Panc1 (cell line): ENCODE results near the gene MCF2L. TPM values are rescaled to one million over a fixed set of nuclear protein-coding genes. Genes with fewer than 3 reads are reported as not detected.

Source experiments
- ATAC-seq: fragments of 200-7000 bp; cut with Tn5 transposase; 2 replicates; pipeline ENCODE4 v1.9.1; 2020; ENCODE audit warnings: mild to moderate bottlenecking, moderate library complexity
- BruUV-seq: library from RNA; stranded (reverse); fragments of 400-500 nt; replicated peaks from 2 replicates; lab custom pipeline; 2021; lab: Mats Ljungman, UMichigan
- CTCF ChIA-PET: fragments of 300-600 bp; sonication (Branson Sonifier 250); formaldehyde crosslinking; loops from one replicate; lab custom pipeline; 2022; ENCODE audit warnings: antibody characterized with exemption; lab: Charles Lee
- POLR2A ChIA-PET: fragments of 300-600 bp; sonication (Branson Sonifier 250); formaldehyde crosslinking; loops from one replicate; lab custom pipeline; 2022; ENCODE audit warnings: antibody characterized with exemption; lab: Charles Lee
- DNase-seq: peaks from one replicate; pipeline ENCODE4 v3.0.0-alpha.2; 2010; ENCODE audit warnings: low read depth, low spot score
- H3K27ac ChIP-seq: 2 replicates; pipeline ENCODE4 v1.5.1; 2011; ENCODE audit warnings: mild to moderate bottlenecking, low read length, inconsistent platforms
- H3K27me3 ChIP-seq: fragments of 200-500 bp; sonication (Bioruptor generic); 2 replicates; pipeline ENCODE4 v1.6.0; 2014; ENCODE audit warnings: low read length, inconsistent platforms; ENCODE audit not compliant: control insufficient read depth, insufficient read depth
- H3K36me3 ChIP-seq: fragments of 200-500 bp; sonication (Bioruptor generic); 2 replicates; pipeline ENCODE4 v1.5.1; 2014; ENCODE audit warnings: inconsistent platforms, mild to moderate bottlenecking, low read length, moderate library complexity; ENCODE audit not compliant: control insufficient read depth, insufficient read depth
- H3K4me1 ChIP-seq: 2 replicates; pipeline ENCODE4 v1.5.1; 2011; ENCODE audit warnings: inconsistent platforms, mild to moderate bottlenecking, low read length, moderate library complexity; ENCODE audit not compliant: control insufficient read depth, insufficient read depth
- H3K4me3 ChIP-seq, 2 experiments: 2 replicates each; pipeline ENCODE4 v1.5.1; 2011 to 2012; ENCODE audit warnings: low read depth in 2 of 2, low read length in 2 of 2, mild to moderate bottlenecking in 2 of 2, inconsistent platforms in 1 of 2, moderate library complexity in 1 of 2
- H3K9me3 ChIP-seq: fragments of 200-500 bp; sonication (Bioruptor generic); 2 replicates; pipeline ENCODE4 v1.5.1; 2014; ENCODE audit warnings: low read depth, mild to moderate bottlenecking, inconsistent platforms, low read length, moderate library complexity; ENCODE audit not compliant: control insufficient read depth, insufficient read depth
- CTCF ChIP-seq: fragments of 450-650 bp; IDR thresholded peaks from 2 replicates; pipeline ENCODE4 v1.5.1; 2017; ENCODE audit warnings: mild to moderate bottlenecking
- POLR2AphosphoS5 ChIP-seq: IDR thresholded peaks from 2 replicates; pipeline ENCODE4 v1.6.1; 2012; ENCODE audit warnings: mild to moderate bottlenecking, low read depth, low read length, moderate library complexity
- REST ChIP-seq, 2 experiments: IDR thresholded peaks; 2 replicates each; pipeline ENCODE4 v1.6.1; 2011 to 2012; ENCODE audit warnings: low read depth in 2 of 2, control low read depth in 1 of 2, low read length in 1 of 2, mild to moderate bottlenecking in 1 of 2, moderate library complexity in 1 of 2; ENCODE audit not compliant: insufficient read depth in 1 of 2
- SIN3A ChIP-seq: IDR thresholded peaks from 2 replicates; pipeline ENCODE4 v1.6.1; 2012; ENCODE audit warnings: low read depth, mild to moderate bottlenecking, low read length, moderate library complexity, borderline replicate concordance; ENCODE audit not compliant: insufficient read depth
- TCF7L2 ChIP-seq: IDR thresholded peaks from 2 replicates; pipeline ENCODE4 v1.6.1; 2011; ENCODE audit warnings: mild to moderate bottlenecking, low read depth, low read length, inconsistent platforms
- in situ Hi-C: cut with HindIII; loops from 2 replicates; pipeline ENCODE4 v1.10.0; 2016; ENCODE audit warnings: low sequenced_read_pairs, low pct_unique_long_range_greater_than_20kb
- intact Hi-C: fragments of 100-400 bp; cut with micrococcal nuclease; formaldehyde crosslinking; loops from one replicate; pipeline ENCODE4 v1.10.0; 2022; ENCODE audit not compliant: unreplicated experiment
- total RNA-seq: library from RNA; stranded (reverse); gene quantifications from one replicate; pipeline ENCODE4 v1.2.1, GENCODE V29; 2021; ENCODE audit not compliant: unreplicated experiment

Gene MCF2L
- total RNA-seq, 1 experiment from 2014 or later, result 0.57 TPM

- in situ Hi-C loops (no loop called here), intact Hi-C loops (no loop called here)
- no peak for DNase-seq
- no peaks in the 10 kb centered on the region for H3K27me3 ChIP-seq
- no peak overlapping the region for H3K27ac ChIP-seq
- no peak for TF ChIP-seq REST (IDR thresholded peaks at IDR 0.05; ENCODE audit: insufficient read depth in 1 of 2, low read depth in 2 of 2, low read length in 1 of 2)
- no peak for TF ChIP-seq SIN3A
- TF ChIP-seq TCF7L2, result no peak
- no peak for TF ChIP-seq POLR2AphosphoS5
- TF ChIP-seq CTCF, result no peak
- no TSS peak for BruUV-seq
- H3K4me1 ChIP-seq, result no peaks in the 10 kb centered on the region
- ChIA-PET CTCF (no interaction called here), POLR2A (no interaction called here)
- no peak overlapping the region for H3K4me3 ChIP-seq
- no peak for ATAC-seq
- H3K9me3 ChIP-seq, result no peaks in the 10 kb centered on the region
- H3K36me3 ChIP-seq, result no peaks in the 10 kb centered on the region
Measured at GRCh38 chr13:113062691-113063090, 93.7 kb downstream of the MCF2L start.

GRCh38 chr13:113063091-113063491, 94.1 kb downstream of the MCF2L start:
- TF ChIP-seq REST (IDR thresholded peaks at IDR 0.05; ENCODE audit: insufficient read depth in 1 of 2, low read depth in 2 of 2, low read length in 1 of 2) (no peak), CTCF (no peak), POLR2AphosphoS5 (no peak), SIN3A (no peak), TCF7L2 (no peak)
- Histone ChIP-seq H3K9me3 (no peaks in the 10 kb centered on the region), H3K27me3 (no peaks in the 10 kb centered on the region), H3K4me1 (no peaks in the 10 kb centered on the region), H3K36me3 (no peaks in the 10 kb centered on the region), H3K27ac (no peak overlapping the region), H3K4me3 (no peak overlapping the region)
- no TSS peak for BruUV-seq
- no peak for DNase-seq
- ChIA-PET CTCF (no interaction called here), POLR2A (no interaction called here)
- in situ Hi-C loops, result no loop called here
- intact Hi-C loops, result no loop called here
- no peak for ATAC-seq
